Measurements from ENCODE around the gene SDK2. TPM values are rescaled to one million over a fixed set of nuclear protein-coding genes. Genes with fewer than 3 reads are reported as not detected.
A peak's percentile ranks its signal among the peaks of the same experiment; 100 is the strongest.

Gene SDK2
- total RNA-seq, 1 donor from 2014 or later, result 12.3 TPM

- no peak for DNase-seq
- Mint-ChIP-seq H3K4me3 (ENCODE audit: unreplicated experiment) (peak overlapping the region; percentile 9), H3K4me1 (ENCODE audit: low read depth, unreplicated experiment) (peaks cover 9% of the 10 kb centered on the region), H3K36me3 (ENCODE audit: unreplicated experiment) (no peaks in the 10 kb centered on the region), H3K27ac (ENCODE audit: unreplicated experiment) (no peak overlapping the region), H3K27me3 (ENCODE audit: unreplicated experiment) (peaks cover 3% of the 10 kb centered on the region), H3K9me3 (ENCODE audit: unreplicated experiment) (no peaks in the 10 kb centered on the region)
- TF ChIP-seq CTCF (IDR thresholded peaks at IDR 0.05; ENCODE audit: partially characterized antibody, unreplicated experiment), result no peak
Observed at GRCh38 chr17:73465953-73466230, 178.4 kb downstream of the SDK2 start.

- Mint-ChIP-seq H3K36me3 (ENCODE audit: unreplicated experiment) (no peaks in the 10 kb centered on the region), H3K27ac (ENCODE audit: unreplicated experiment) (no peak overlapping the region), H3K9me3 (ENCODE audit: unreplicated experiment) (no peaks in the 10 kb centered on the region), H3K27me3 (ENCODE audit: unreplicated experiment) (peaks cover 3% of the 10 kb centered on the region), H3K4me3 (ENCODE audit: unreplicated experiment) (peak overlapping the region; percentile 9), H3K4me1 (ENCODE audit: low read depth, unreplicated experiment) (peaks cover 9% of the 10 kb centered on the region)
- TF ChIP-seq CTCF (IDR thresholded peaks at IDR 0.05; ENCODE audit: partially characterized antibody, unreplicated experiment), result no peak
- DNase-seq, result no peak
Observed at GRCh38 chr17:73465130-73465952, 178.9 kb downstream of the SDK2 start.

GRCh38 chr17:73464447-73464846 is 179.8 kb downstream of the SDK2 start:
- no peak overlapping the region for H3K4me3 Mint-ChIP-seq (ENCODE audit: unreplicated experiment)
- H3K36me3 Mint-ChIP-seq (ENCODE audit: unreplicated experiment), result no peaks in the 10 kb centered on the region

DNA sequence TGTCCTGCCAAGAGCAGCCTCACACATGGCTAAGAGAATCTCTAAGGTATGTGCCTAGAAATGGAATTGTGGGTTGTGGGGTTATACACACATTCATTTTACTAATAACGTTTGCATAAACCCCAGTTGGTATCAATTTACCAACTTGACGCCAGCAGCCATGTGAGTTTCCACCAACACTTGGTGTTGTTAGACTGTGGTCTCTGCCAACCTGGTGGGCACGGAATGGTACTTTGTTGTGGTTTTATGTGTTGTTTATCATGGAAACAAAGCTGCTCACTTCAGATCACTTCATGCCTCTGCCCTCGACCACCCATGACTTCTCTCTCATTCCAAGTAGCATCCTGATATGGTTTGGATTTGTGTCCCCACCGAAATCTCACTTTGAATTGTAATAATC is 180.4 kb downstream of the SDK2 start:
- peaks cover 4% of the 10 kb centered on the region for H3K27me3 Mint-ChIP-seq (ENCODE audit: unreplicated experiment)
- TF ChIP-seq CTCF (IDR thresholded peaks at IDR 0.05; ENCODE audit: partially characterized antibody, unreplicated experiment), result no peak
- no peak overlapping the region for H3K4me3 Mint-ChIP-seq (ENCODE audit: unreplicated experiment)
- H3K9me3 Mint-ChIP-seq (ENCODE audit: unreplicated experiment), result peaks cover 3% of the 10 kb centered on the region
- peaks cover 9% of the 10 kb centered on the region for H3K4me1 Mint-ChIP-seq (ENCODE audit: low read depth, unreplicated experiment)
- DNase-seq, result no peak
- no peaks in the 10 kb centered on the region for H3K36me3 Mint-ChIP-seq (ENCODE audit: unreplicated experiment)
- H3K27ac Mint-ChIP-seq (ENCODE audit: unreplicated experiment), result no peak overlapping the region

More at GRCh38 chr17:73464447-73464846, 179.8 kb downstream of the SDK2 start:
- no peak overlapping the region for H3K27ac Mint-ChIP-seq (ENCODE audit: unreplicated experiment)
- TF ChIP-seq CTCF (IDR thresholded peaks at IDR 0.05; ENCODE audit: partially characterized antibody, unreplicated experiment), result no peak
- H3K9me3 Mint-ChIP-seq (ENCODE audit: unreplicated experiment), result no peaks in the 10 kb centered on the region
- no peak for DNase-seq
- peaks cover 9% of the 10 kb centered on the region for H3K4me1 Mint-ChIP-seq (ENCODE audit: low read depth, unreplicated experiment)
- peaks cover 3% of the 10 kb centered on the region for H3K27me3 Mint-ChIP-seq (ENCODE audit: unreplicated experiment)

DNA sequence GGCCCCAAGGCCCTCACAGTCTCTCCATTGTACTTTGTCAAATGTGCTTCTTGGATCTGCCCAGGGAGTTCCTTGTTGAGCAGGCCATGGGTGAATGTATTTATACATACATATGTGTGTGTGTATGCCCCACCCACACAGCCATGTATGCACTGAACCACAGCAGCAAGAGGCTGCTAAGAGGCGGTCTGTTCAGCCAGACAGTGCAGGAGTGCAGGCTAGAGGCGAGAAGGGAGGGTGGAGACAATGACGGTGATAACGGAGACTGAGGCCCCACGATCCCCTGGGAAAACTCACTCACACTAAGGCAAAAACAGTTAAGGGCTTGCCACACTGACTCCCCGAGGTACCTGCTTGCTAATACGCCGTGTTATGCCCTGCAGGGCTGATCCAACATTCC is 181.4 kb downstream of the SDK2 start:
- peaks cover 4% of the 10 kb centered on the region for H3K27me3 Mint-ChIP-seq (ENCODE audit: unreplicated experiment)
- no peak for TF ChIP-seq CTCF (IDR thresholded peaks at IDR 0.05; ENCODE audit: partially characterized antibody, unreplicated experiment)
- peaks cover 9% of the 10 kb centered on the region for H3K4me1 Mint-ChIP-seq (ENCODE audit: low read depth, unreplicated experiment)

More for the DNA sequence above, 181.4 kb downstream of the SDK2 start:
- no peak overlapping the region for H3K27ac Mint-ChIP-seq (ENCODE audit: unreplicated experiment)
- peaks cover 3% of the 10 kb centered on the region for H3K9me3 Mint-ChIP-seq (ENCODE audit: unreplicated experiment)
- H3K4me3 Mint-ChIP-seq (ENCODE audit: unreplicated experiment), result no peak overlapping the region
- no peaks in the 10 kb centered on the region for H3K36me3 Mint-ChIP-seq (ENCODE audit: unreplicated experiment)
- no peak for DNase-seq

Data from glutamatergic neuron (in vitro differentiated cells).